AG04450 (cell line): ENCODE data around the gene ABCA7. TPM values are rescaled to one million over a fixed set of nuclear protein-coding genes. Genes with fewer than 3 reads are reported as not detected.

Source experiments
- CTCF ChIA-PET: fragments of 300-600, 350-600 bp; formaldehyde crosslinking; extraction: SDS; loops from one replicate; lab custom pipeline; 2022; ENCODE audit warnings: antibody characterized with exemption, inconsistent platforms; lab: Charles Lee
- POLR2A ChIA-PET: fragments of 350-600 bp; formaldehyde crosslinking; extraction: SDS; loops from one replicate; lab custom pipeline; 2021; ENCODE audit warnings: antibody characterized with exemption, inconsistent platforms; lab: Yijun Ruan, JAX
- DNase-seq: peaks from one replicate; pipeline ENCODE4 v3.0.0-alpha.2; 2011; ENCODE audit warnings: low read depth, low spot score
- H3K27ac ChIP-seq: one replicate; pipeline ENCODE4 v1.5.1; 2012; ENCODE audit warnings: low read depth, low read length, control low read depth
- H3K27me3 ChIP-seq: one replicate; pipeline ENCODE4 v1.6.0; 2012; ENCODE audit warnings: low read length; ENCODE audit not compliant: control insufficient read depth, insufficient read depth
- H3K4me3 ChIP-seq: 2 replicates; pipeline ENCODE4 v1.5.1; 2011; ENCODE audit warnings: mild to moderate bottlenecking, low read depth, low read length, control low read depth
- H3K9me3 ChIP-seq: 2 replicates; pipeline ENCODE4 v1.5.1; 2012; ENCODE audit warnings: low read length; ENCODE audit not compliant: control insufficient read depth, insufficient read depth
- CTCF ChIP-seq: IDR thresholded peaks from 2 replicates; pipeline ENCODE4 v1.5.1; 2011; ENCODE audit warnings: low read depth, low read length, control low read depth, inconsistent platforms
- polyA plus RNA-seq: library from polyadenylated mRNA; depleted of rRNA; stranded (reverse); fragments of >200 nt; gene quantifications from 2 replicates; pipeline ENCODE4 v1.2.3, GENCODE V29; 2011

Gene ABCA7
- polyA plus RNA-seq, 1 experiment = 1.6 TPM

GRCh38 chr19:1076951-1077350 is 37.0 kb downstream of the ABCA7 start:
- TF ChIP-seq CTCF = no peak
- H3K9me3 ChIP-seq = peaks cover 23% of the 10 kb centered on the region; the same call in 1 of the 2 replicates
- DNase-seq = no peak
- H3K27ac ChIP-seq = no peak overlapping the region
- no peaks in the 10 kb centered on the region for H3K27me3 ChIP-seq
- ChIA-PET POLR2A (interaction anchor here (0.6 to 1.1 kb wide), 3 partner anchors 27 to 192 kb away, joined by 3 to 11 read pairs (median 10); partner anchors contain the start of genes CIRBP and GPX4), CTCF (no interaction called here)
- no peak overlapping the region for H3K4me3 ChIP-seq

GRCh38 chr19:1079566-1080111 is 39.7 kb downstream of the ABCA7 start:
- Histone ChIP-seq H3K4me3 (no peak overlapping the region), H3K9me3 (peaks cover 25% of the 10 kb centered on the region; the same call in 1 of the 2 replicates), H3K27me3 (no peaks in the 10 kb centered on the region), H3K27ac (no peak overlapping the region)
- no peak for DNase-seq
- TF ChIP-seq CTCF = no peak
- ChIA-PET CTCF (no interaction called here), POLR2A (no interaction called here)

GRCh38 chr19:1080360-1081161 is 40.7 kb downstream of the ABCA7 start:
- ChIA-PET CTCF (no interaction called here), POLR2A (interaction anchor here (0.9 to 1.3 kb wide), 3 partner anchors 22 to 189 kb away, joined by 3 to 5 read pairs (median 3); partner anchors contain the start of genes ABCA7 and CIRBP)
- Histone ChIP-seq H3K4me3 (no peak overlapping the region), H3K27ac (no peak overlapping the region), H3K9me3 (peaks cover 25% of the 10 kb centered on the region; the same call in 1 of the 2 replicates), H3K27me3 (no peaks in the 10 kb centered on the region)
- no peak for DNase-seq
- TF ChIP-seq CTCF = no peak

- no peak overlapping the region for H3K27ac ChIP-seq
- CTCF ChIA-PET = no interaction called here
- H3K4me3 ChIP-seq = no peak overlapping the region
- H3K9me3 ChIP-seq = peaks cover 25% of the 10 kb centered on the region; the same call in 1 of the 2 replicates
- no peaks in the 10 kb centered on the region for H3K27me3 ChIP-seq
- POLR2A ChIA-PET = interaction anchor here (0.9 to 1.3 kb wide), 4 partner anchors 21 to 188 kb away, joined by 3 to 5 read pairs (median 4); partner anchors contain the start of genes ABCA7 and CIRBP
- DNase-seq = no peak
- no peak for TF ChIP-seq CTCF
These were observed 41.6 kb downstream of the ABCA7 start for GRCh38 chr19:1081301-1082164.
